K562 (cell line): ENCODE data around the gene EPB41L4A. TPM values are rescaled to one million over a fixed set of nuclear protein-coding genes. Genes with fewer than 3 reads are reported as not detected.

ENCODE experiments used
- BCL6 ChIP-seq: fragments of 250-450 bp; sonication (Bioruptor Pico); IDR thresholded peaks from 2 replicates; pipeline ENCODE4 v1.4.0; 2020
- C11orf30 ChIP-seq: fragments of 450-650 bp; IDR thresholded peaks from 2 replicates; pipeline ENCODE4 v1.6.1; 2016; ENCODE audit warnings: low read depth, mild to moderate bottlenecking
- CHCHD3 ChIP-seq: fragments of 250-450 bp; sonication (Bioruptor Pico); IDR thresholded peaks from 2 replicates; pipeline ENCODE4 v2.1.2; 2022; ENCODE audit warnings: mild to moderate bottlenecking
- ETV1 ChIP-seq: fragments of 450-650 bp; conservative IDR thresholded peaks from 2 replicates; pipeline ENCODE4 v1.6.1; 2016; ENCODE audit warnings: missing genetic modification characterization, control low read depth, low read depth, missing compliant biosample characterization
- HDAC6 ChIP-seq: IDR thresholded peaks from 2 replicates; pipeline ENCODE4 v1.6.1; 2012; ENCODE audit warnings: low read depth, mild to moderate bottlenecking, control low read depth, inconsistent platforms, low read length, moderate library complexity
- HNRNPH1 ChIP-seq: fragments of 200-400 bp; formaldehyde crosslinking; optimal IDR thresholded peaks from 2 replicates; pipeline ENCODE3; 2017; ENCODE audit warnings: low read depth, mild to moderate bottlenecking, low read length, moderate library complexity
- KDM4B ChIP-seq, 2 experiments: fragments of 450-650 bp in 1 of 2; sonication (generic) in 1 of 2; IDR thresholded peaks; 2 replicates each; pipeline ENCODE4 v1.6.1; 2016 to 2017; ENCODE audit warnings: borderline replicate concordance in 2 of 2, antibody characterized with exemption in 1 of 2, low read depth in 1 of 2, mild to moderate bottlenecking in 1 of 2
- LEF1 ChIP-seq: fragments of 450-650 bp; IDR thresholded peaks from 2 replicates; pipeline ENCODE4 v1.6.1; 2016; ENCODE audit warnings: mild to moderate bottlenecking
- MCM2 ChIP-seq: fragments of 450-650 bp; IDR thresholded peaks from 2 replicates; pipeline ENCODE4 v1.6.1; 2017; ENCODE audit warnings: low read depth, mild to moderate bottlenecking
- MEF2A ChIP-seq: IDR thresholded peaks from 2 replicates; pipeline ENCODE4 v1.6.1; 2011; ENCODE audit warnings: low read depth, mild to moderate bottlenecking, low read length, moderate library complexity; ENCODE audit not compliant: control insufficient read depth
- MEF2D ChIP-seq: conservative IDR thresholded peaks from 2 replicates; pipeline ENCODE4 v1.6.1; 2016; ENCODE audit warnings: low read depth, missing genetic modification characterization, missing compliant biosample characterization
- NCOR1 ChIP-seq: fragments of 450-650 bp; IDR thresholded peaks from 2 replicates; pipeline ENCODE4 v1.6.1; 2016; ENCODE audit warnings: mild to moderate bottlenecking, moderate library complexity
- NFXL1 ChIP-seq: fragments of 450-650 bp; formaldehyde crosslinking; IDR thresholded peaks from 2 replicates; pipeline ENCODE4 v1.4.0; 2021; ENCODE audit warnings: mild to moderate bottlenecking
- RAD51 ChIP-seq: fragments of 450-650 bp; IDR thresholded peaks from 2 replicates; pipeline ENCODE4 v1.7.1; 2016; ENCODE audit warnings: low read depth, mild to moderate bottlenecking, borderline replicate concordance
- RFX1 ChIP-seq: fragments of 450-650 bp; IDR thresholded peaks from 2 replicates; pipeline ENCODE4 v1.6.1; 2016; ENCODE audit warnings: mild to moderate bottlenecking, moderate library complexity
- SMAD3 ChIP-seq: fragments of 450-650 bp; formaldehyde crosslinking; conservative IDR thresholded peaks from 2 replicates; pipeline ENCODE4 v1.4.0; 2020; ENCODE audit warnings: mild to moderate bottlenecking
- SMARCA4 ChIP-seq: fragments of 450-650 bp; IDR thresholded peaks from 2 replicates; pipeline ENCODE4 v1.6.1; 2016
- TAF15 ChIP-seq: fragments of 200-400 bp; formaldehyde crosslinking; IDR thresholded peaks from 2 replicates; pipeline ENCODE4 v1.6.1; 2017; ENCODE audit warnings: mild to moderate bottlenecking, low read depth, low read length, moderate library complexity
- TCF3 ChIP-seq: sonication (generic); formaldehyde crosslinking; IDR thresholded peaks from 2 replicates; pipeline ENCODE4 v1.4.0; 2020; ENCODE audit warnings: mild to moderate bottlenecking, missing genetic modification reagents
- TGIF2 ChIP-seq: sonication (generic); formaldehyde crosslinking; IDR thresholded peaks from 2 replicates; pipeline ENCODE4 v1.8.1; 2022; ENCODE audit warnings: mild to moderate bottlenecking, missing genetic modification reagents, moderate library complexity
- ZNF124 ChIP-seq: sonication (generic); formaldehyde crosslinking; IDR thresholded peaks from 2 replicates; pipeline ENCODE4 v1.8.1; 2022; ENCODE audit warnings: missing genetic modification reagents
- ZNF165 ChIP-seq: fragments of 250-450 bp; sonication (Bioruptor Pico); IDR thresholded peaks from 2 replicates; pipeline ENCODE4 v1.4.0; 2020; ENCODE audit warnings: borderline replicate concordance
- ZNF507 ChIP-seq: conservative IDR thresholded peaks from 2 replicates; pipeline ENCODE4 v1.6.1; 2017; ENCODE audit warnings: missing genetic modification characterization, missing compliant biosample characterization
- ZNF57 ChIP-seq: fragments of 450-650 bp; formaldehyde crosslinking; IDR thresholded peaks from 2 replicates; pipeline ENCODE4 v1.4.0; 2020; ENCODE audit warnings: mild to moderate bottlenecking, moderate library complexity
- ZNF586 ChIP-seq: fragments of 450-650 bp; formaldehyde crosslinking; conservative IDR thresholded peaks from 2 replicates; pipeline ENCODE4 v1.4.0; 2020; ENCODE audit warnings: mild to moderate bottlenecking, moderate library complexity
- polyA plus RNA-seq, 8 experiments: library from polyadenylated mRNA; depleted of rRNA in 4 of 8; stranded (reverse) in 5 of 8; unstranded in 3 of 8; fragments of >200 nt; fragmentation: Nextera tagmentation in 2 of 8; fragmentation: Illumina TruSeq in 1 of 8; extraction: Ambion mirVana in 2 of 8; extraction: Trizol in 1 of 8; gene quantifications; 2 replicates each; pipeline versions ENCODE4 v1.2.1 to v1.2.3, GENCODE V29; 2011 to 2014; ENCODE audit warnings: inconsistent platforms in 1 of 8, missing spikeins in 1 of 8
- total RNA-seq, 7 experiments: library from RNA; depleted of rRNA in 6 of 7; stranded (reverse); fragments of >200 nt in 6 of 7; fragmentation: Illumina TruSeq in 2 of 7; extraction: Trizol in 2 of 7; gene quantifications; 2 replicates each; pipeline versions ENCODE4 v1.2.1 to v1.2.3, GENCODE V29; 2011 to 2021; ENCODE audit warnings: low replicate concordance in 1 of 7
- TF ChIP-seq, protein P1 (sequence below), 2 experiments: fragments of 450-650 bp; IDR thresholded peaks; 2 replicates each; pipeline ENCODE4 v1.6.1; 2018; ENCODE audit warnings: mild to moderate bottlenecking in 2 of 2, low read depth in 1 of 2; ENCODE audit not compliant: partially characterized antibody in 2 of 2

The EPB41L4A gene
- total and polyA plus RNA-seq, 9 of the 15 experiments (the other 6 are each of a cell fraction or from before 2014, with no cell fraction given): 0.04 to 0.35 (median 0.12) TPM; not detected in 3

DNA sequence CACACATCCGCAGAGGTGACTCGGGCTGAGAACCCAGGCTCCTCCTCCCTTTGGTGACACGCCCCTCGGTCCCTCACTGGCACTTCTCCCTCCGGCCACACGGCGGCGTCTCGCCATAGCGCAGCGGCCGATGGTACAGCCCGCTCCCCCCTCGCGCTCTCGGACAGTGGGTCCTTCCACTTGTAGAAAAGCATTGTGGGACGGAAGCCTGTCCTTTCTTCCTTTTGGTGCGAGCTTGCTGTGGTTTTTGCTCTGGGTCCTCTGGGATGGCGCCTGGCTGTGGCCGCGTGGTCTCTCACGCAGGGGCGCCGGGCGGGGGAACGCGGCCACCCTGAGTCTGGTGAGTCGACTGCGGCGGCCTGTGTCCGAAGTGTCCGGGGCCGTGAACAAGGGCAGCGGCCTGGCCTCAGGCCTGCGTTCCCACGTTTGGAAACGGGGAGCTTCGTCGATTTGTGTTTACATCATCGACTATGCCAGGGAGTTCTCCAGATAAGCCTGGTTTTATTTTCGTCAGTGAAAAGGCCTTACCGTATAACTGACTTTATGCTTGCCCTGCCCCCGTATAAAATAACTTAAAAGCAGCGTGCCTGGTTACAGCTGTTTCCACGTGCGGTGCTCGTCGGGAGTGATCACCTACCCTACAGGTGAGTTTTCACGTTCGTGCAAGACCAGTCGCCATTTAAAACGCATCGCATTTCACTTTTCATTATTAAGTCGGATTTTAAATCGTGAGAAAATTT lies 258.3 kb downstream of the EPB41L4A start (continued):
- TF ChIP-seq NCOR1 (peak; percentile 45; the same call in 1 of the 2 replicates), RFX1 (no peak; the same call in 1 of the 2 replicates), MCM2 (no peak), KDM4B (IDR thresholded peaks at IDR 0.05; ENCODE audit: borderline replicate concordance in 2 of 2, low read depth in 1 of 2) (peak in 1 of 2 experiments; percentile 83; a peak in 1 of 4 replicates), C11orf30 (peak; percentile 81), SMAD3 (CRISPR knock-in tag) (0 out of 2 replicates have a peak, but pooled peaks have one; percentile 18), MEF2D (tag) (no peak), MEF2A (no peak), ZNF586 (CRISPR knock-in tag) (no peak), HDAC6 (no peak), LEF1 (no peak), TGIF2 (CRISPR knock-in tag) (0 out of 2 replicates have a peak, but pooled peaks have one; percentile 32), RAD51 (no peak; the same call in 1 of the 2 replicates), ZNF507 (no peak), TCF3 (peak; percentile 28; the same call in 1 of the 2 replicates), ZNF165 (no peak), HNRNPH1 (no peak), NFXL1 (no peak), CHCHD3 (CRISPR knock-in tag) (no peak), SMARCA4 (0 out of 2 replicates have a peak, but pooled peaks have one; percentile 12), ZNF57 (CRISPR knock-in tag) (no peak), TAF15 (no peak), ETV1 (no peak), ZNF124 (no peak), BCL6 (CRISPR knock-in tag) (no peak)
- TF ChIP-seq, protein P1, sequence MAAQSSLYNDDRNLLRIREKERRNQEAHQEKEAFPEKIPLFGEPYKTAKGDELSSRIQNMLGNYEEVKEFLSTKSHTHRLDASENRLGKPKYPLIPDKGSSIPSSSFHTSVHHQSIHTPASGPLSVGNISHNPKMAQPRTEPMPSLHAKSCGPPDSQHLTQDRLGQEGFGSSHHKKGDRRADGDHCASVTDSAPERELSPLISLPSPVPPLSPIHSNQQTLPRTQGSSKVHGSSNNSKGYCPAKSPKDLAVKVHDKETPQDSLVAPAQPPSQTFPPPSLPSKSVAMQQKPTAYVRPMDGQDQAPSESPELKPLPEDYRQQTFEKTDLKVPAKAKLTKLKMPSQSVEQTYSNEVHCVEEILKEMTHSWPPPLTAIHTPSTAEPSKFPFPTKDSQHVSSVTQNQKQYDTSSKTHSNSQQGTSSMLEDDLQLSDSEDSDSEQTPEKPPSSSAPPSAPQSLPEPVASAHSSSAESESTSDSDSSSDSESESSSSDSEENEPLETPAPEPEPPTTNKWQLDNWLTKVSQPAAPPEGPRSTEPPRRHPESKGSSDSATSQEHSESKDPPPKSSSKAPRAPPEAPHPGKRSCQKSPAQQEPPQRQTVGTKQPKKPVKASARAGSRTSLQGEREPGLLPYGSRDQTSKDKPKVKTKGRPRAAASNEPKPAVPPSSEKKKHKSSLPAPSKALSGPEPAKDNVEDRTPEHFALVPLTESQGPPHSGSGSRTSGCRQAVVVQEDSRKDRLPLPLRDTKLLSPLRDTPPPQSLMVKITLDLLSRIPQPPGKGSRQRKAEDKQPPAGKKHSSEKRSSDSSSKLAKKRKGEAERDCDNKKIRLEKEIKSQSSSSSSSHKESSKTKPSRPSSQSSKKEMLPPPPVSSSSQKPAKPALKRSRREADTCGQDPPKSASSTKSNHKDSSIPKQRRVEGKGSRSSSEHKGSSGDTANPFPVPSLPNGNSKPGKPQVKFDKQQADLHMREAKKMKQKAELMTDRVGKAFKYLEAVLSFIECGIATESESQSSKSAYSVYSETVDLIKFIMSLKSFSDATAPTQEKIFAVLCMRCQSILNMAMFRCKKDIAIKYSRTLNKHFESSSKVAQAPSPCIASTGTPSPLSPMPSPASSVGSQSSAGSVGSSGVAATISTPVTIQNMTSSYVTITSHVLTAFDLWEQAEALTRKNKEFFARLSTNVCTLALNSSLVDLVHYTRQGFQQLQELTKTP (IDR thresholded peaks at IDR 0.05; ENCODE audit: low read depth in 1 of 2, partially characterized antibody in 2 of 2): peak in 1 of 2 experiments; percentile 40
